D721Med (cell line): Measurements from ENCODE around the gene MLIP.

Experiments
- DNase-seq: peaks from one replicate; pipeline ENCODE4 v3.0.0; 2011; ENCODE audit warnings: low spot score; ENCODE audit not compliant: insufficient read length
- FAIRE-seq: peaks from 2 replicates; lab custom pipeline; 2011; peaks lifted over from hg19 to GRCh38; lab: Jason Lieb, UNC
- TF ChIP-seq, protein P1 (sequence below): IDR thresholded peaks from 2 replicates; pipeline ENCODE4 v1.5.1; 2012; ENCODE audit warnings: mild to moderate bottlenecking, control low read depth; ENCODE audit not compliant: insufficient read depth; ENCODE audit errors: missing control alignments

The MLIP gene

DNA sequence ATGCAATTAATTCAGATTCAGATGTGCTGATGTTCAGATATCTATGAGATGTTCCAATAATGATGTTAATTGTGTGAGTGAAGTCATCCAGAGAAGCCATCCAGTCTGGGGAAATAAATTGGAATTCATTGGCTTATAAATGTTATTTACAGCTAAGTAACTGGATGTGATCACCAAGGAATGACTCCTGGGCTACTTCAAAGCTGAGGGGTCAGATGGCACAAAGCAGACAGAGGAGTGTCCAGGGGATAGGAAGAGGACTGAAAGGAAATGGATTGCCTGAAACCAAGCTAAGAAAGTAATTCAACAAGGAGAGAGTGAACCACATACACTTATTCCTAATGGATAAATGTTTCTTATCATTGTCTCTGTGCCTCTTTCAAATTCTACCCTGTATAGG lies 4.5 kb upstream of the MLIP start:
- FAIRE-seq (no peak), DNase-seq (no peak)
- TF ChIP-seq, protein P1, sequence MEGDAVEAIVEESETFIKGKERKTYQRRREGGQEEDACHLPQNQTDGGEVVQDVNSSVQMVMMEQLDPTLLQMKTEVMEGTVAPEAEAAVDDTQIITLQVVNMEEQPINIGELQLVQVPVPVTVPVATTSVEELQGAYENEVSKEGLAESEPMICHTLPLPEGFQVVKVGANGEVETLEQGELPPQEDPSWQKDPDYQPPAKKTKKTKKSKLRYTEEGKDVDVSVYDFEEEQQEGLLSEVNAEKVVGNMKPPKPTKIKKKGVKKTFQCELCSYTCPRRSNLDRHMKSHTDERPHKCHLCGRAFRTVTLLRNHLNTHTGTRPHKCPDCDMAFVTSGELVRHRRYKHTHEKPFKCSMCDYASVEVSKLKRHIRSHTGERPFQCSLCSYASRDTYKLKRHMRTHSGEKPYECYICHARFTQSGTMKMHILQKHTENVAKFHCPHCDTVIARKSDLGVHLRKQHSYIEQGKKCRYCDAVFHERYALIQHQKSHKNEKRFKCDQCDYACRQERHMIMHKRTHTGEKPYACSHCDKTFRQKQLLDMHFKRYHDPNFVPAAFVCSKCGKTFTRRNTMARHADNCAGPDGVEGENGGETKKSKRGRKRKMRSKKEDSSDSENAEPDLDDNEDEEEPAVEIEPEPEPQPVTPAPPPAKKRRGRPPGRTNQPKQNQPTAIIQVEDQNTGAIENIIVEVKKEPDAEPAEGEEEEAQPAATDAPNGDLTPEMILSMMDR: no peak

DNA sequence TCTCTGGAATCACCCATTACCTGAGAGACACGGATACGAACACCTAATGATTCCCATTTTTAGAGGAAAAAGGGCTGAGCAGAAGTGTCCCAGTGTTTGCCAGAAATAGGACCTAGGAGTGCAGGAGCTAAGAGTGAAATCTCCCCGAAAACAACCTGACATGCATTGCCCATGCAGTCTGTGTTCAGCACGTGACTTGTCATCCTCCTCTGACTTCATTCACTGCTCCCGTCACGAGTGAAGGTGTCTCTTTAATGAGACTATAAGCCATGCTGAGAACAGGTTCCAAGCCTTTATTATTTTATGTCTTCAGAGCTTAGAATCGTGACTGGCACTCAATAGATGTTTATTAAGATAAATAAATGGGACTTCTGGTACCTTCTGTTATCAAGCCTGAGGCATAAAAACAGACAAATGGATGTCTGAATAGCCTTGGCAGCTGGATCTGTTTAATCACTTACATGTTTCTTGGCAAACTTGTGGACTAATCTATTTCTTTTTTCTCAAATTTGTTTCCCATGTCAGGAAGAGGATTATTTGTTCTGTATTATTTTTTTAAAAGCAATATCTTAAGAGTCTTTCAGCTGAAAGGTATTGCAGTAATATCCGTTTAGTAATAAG lies 3.7 kb upstream of the MLIP start:
- FAIRE-seq: no peak

DNA sequence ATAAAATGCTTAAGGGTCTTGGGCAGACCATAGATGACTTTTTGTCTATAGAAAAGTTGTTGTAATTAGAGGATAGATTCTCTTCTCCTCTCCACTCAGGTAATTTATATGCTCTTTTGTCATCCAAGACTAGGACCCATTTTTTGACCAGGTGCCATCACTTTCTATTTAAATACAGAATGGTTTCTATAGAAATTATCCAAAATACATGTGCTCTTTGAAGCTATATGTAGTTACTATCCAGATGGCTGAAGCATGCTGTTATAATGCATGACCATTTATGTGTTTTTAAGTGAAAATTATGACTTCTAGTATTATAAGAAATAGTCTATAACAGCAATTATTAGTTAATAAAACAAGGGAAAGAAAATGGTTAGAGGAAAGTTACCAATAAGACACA lies 3.0 kb upstream of the MLIP start:
- TF ChIP-seq, protein P1: no peak
- DNase-seq: no peak
- no peak for FAIRE-seq

More for the DNA sequence above, 3.7 kb upstream of the MLIP start:
- no peak for DNase-seq
- TF ChIP-seq, protein P1: no peak

DNA sequence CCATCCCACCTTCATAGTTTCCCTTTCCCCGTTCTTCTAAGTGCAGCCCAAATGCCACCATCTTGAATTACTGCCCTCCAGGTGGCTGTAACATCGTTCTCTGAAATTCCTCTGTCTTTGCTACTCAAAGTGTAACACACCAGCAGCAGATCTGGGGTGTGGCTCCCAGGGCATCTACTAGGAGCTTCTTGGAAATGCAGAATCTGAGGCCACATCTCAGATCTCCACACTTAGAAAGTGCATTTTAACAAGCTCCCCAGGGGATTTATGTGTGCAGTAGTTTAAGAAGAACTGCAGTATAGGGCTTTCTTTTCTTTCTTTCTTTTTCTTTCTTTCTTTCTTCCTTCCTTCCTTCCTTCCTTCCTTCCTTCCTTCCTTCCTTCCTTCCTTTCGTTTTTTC lies 1.7 kb upstream of the MLIP start:
- TF ChIP-seq, protein P1: no peak
- no peak for DNase-seq
- FAIRE-seq: no peak

DNA sequence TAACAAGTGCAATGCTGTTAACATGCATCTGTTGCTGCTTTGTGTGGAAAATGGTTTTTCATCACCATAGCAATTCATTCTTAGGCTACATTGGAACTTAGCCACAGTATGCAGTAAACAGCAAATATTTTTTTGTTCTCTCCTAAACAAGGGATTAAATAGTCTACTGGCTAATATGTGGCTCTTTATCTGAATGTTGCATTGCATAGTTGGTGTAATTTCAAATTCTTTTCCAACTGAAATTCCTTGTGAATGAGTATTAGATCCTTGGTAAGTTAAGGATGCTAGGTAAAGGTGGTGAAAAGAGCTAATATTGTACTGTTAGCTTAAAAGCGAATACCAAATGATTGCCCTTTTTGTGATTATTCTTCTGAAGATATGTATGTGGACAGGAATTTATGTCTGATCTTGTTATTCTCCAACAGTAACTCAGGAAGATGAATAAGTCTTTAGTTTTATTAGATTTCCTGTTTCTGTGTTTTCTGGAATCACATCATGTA lies 958 bp downstream of the MLIP start:
- DNase-seq: no peak
- FAIRE-seq: no peak
- TF ChIP-seq, protein P1: no peak

DNA sequence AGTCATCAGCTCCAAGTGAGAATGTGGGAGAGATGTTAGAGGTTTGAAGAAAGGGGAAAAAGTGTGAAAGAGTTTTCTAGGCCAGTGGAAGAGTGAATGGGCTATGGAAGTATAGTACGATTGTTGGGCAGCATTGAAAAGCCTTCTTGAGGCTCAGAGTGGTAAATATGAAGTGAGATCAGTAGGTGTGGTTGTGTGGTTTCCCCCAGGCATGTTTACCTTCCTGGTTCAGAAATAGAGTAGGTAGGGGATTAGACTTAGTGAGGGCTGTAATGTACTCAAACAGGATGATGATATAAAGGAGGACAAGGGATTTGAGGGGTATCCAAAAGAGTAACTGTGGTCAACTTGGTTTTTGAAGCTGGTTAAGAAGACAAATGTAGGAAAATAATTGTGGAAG lies 3.7 kb downstream of the MLIP start:
- FAIRE-seq (no peak), DNase-seq (no peak)
- TF ChIP-seq, protein P1: no peak

DNA sequence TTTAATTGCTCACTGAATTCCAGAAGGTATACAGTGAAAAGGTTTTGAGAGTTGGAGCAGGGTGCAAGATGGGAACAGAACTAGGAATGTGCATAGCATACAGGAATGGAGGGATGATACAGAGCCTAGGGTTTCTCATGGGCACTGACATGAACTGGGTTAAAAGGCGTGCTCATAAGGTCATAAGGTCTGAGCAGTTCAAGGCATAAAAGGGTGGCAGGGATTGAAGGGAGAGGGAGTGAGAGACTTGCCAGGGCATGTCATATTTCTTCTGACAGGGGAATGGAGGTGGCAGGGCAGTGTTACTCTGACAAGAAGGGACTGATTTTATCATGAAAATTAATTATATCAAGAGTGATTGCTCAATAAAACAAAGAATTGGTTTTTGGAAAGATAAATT lies 4.7 kb downstream of the MLIP start:
- FAIRE-seq (no peak), DNase-seq (no peak)
- TF ChIP-seq, protein P1: no peak
